HUDEP-2 (cell line): ENCODE results near the gene EBI3.
"Not testable (repeated sequence)": the region's sequence is repeated elsewhere in the genome, so short reads cannot be mapped to it uniquely, and the experiment has no call there.

Experiments used
- DNase-seq, 76 experiments: peaks; one replicate each; lab custom pipeline; 2025; ENCODE audit not compliant: unreplicated experiment in 76 of 76; lab: John Stamatoyannopoulos, UW

The EBI3 gene

GRCh38 chr19:4233282-4233853 lies 4.0 kb downstream of the EBI3 start:
- DNase-seq: peak in 61 of 76 experiments; percentile 7 to 82 (median 58)

- DNase-seq: no peak
Measured at GRCh38 chr19:4234142-4234861, 5.0 kb downstream of the EBI3 start.

DNA sequence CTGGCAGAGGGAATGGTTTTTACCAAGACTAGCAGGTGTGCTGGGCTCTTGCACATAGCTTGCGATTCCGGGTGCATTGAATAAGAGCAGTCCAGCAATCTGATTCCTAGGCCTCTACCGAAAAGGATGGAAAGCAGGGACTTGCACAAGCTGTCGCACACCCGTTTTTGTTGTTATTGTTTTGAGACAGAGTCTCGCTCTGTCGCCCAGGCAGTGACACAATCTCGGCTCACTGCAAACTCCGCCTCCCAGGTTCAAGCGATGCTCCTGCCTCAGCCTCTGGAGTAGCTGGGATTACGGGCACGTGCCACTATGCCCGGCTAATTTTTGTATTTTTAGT lies 5.5 kb downstream of the EBI3 start:
- DNase-seq: no peak

DNA sequence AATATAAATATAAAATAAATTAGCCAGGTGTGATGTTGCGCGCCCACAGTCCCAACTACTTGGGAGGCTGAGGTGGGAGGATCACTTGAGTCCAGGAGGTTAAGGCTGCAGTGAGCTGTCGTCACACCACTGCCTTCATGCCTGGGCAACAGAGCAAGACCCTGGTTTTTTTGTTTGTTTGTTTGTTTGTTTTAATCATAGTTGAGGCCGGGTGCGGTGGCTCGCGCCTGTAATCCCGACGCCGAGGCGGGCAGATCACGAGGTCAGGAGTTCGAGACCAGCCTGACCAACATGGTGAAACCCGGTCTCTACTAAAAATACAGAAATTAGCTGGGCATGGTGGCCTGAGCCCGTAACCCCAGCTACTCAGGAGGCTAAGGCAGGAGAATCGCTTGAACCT lies 8.2 kb downstream of the EBI3 start:
- not testable (repeated sequence) for DNase-seq

DNA sequence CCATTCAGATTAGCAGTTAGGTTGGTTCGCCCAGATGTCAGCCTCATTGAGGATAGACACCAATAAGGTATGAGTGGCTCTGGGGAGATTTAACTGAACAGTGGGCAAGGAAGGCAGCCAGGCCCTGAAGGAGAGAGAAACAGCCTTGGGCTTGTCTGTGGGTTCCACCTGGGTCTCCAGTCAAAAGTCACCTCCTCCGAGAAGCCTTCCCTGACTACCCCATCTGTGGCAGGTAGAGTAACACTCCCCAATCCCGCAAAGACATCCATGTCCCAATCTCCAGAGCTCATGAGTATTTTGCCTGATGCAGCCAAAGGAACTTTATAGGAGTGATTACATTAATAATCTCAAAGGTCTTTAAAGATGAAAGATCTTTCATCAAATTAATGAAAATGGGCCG lies 9.5 kb downstream of the EBI3 start:
- no peak for DNase-seq

DNA sequence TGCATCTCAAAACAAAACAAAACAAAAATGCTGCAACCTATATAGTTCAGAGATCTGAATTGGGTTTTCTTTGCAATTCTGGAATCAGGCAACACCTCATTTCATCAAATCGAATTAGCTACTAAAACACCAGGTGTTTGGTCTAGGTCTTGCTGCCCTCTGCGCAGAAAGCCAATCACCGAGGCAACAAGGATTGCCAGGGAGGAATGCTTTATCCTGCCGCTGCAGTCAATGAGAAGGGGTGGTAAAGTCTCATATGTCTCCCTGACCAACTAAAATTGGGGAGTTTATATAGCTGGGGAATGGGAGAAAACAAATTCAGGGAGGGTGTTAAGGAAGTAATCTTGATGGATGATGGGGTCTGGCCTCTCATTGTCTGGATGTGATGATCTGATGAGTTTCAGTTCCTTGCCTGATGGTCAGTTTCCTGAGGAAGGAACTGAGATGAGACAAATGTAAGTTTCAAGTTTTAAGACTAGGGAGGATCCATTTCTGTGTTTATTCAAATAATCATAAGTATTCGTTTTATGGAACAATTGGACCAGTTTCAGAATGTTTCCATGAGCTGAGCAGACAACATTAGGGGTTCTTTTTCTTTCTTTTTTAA lies 12.6 kb downstream of the EBI3 start:
- no peak for DNase-seq

- not testable (repeated sequence) for DNase-seq
Measured at GRCh38 chr19:4245938-4246337, 16.6 kb downstream of the EBI3 start.

DNA sequence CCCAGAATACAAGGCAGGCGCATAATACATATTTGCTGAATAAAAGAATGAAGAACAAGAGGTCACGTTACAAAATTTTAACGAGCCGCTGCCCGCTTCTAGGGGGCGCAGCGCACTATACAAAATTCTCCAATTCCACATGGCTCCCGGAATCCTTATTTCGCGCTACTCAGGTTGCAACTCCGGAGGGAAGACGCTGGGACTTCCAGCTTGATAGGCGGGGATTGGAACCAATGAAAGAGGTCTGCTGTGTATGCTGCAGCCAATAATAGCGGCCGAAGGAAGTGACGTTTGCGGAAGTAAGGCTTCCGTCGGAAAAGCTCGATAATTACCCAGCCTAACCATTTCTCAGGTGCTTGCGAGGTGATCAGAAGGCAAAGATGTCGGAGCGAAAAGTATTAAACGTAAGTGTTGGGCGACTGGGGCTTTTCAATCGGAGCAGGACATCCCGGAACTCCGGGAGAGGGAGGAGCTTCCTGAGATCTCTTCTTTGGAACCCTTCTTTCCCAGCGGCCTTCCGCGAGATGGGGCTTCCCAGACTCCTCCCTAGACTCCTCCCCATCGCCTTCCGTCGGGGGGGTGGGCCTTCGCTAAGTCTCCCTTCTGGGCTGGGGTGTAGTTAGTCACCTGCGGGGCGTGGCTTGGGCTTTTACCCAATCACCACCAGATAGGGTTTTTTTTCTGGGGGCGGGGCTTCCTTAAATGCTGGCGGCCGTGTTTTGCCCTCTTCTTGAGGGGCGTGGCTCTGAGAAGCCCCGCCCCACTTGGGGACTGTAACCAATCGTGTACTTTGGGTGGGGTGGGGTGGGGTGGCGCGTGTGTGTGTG lies 17.7 kb downstream of the EBI3 start, which contains the start of gene YJU2:
YJU2 (plus strand) TSS at position 314 of the 827 bp plus-strand sequence; CDS start at position 381, 67 bp downstream.
- peak; percentile 94 to 100 (median 99) for DNase-seq

GRCh38 chr19:4256563-4256962 lies 27.2 kb downstream of the EBI3 start:
- peak in 6 of 76 experiments; percentile 4 to 21 (median 8) for DNase-seq

- no peak for DNase-seq
Measured at GRCh38 chr19:4257025-4257424, 27.7 kb downstream of the EBI3 start.

DNA sequence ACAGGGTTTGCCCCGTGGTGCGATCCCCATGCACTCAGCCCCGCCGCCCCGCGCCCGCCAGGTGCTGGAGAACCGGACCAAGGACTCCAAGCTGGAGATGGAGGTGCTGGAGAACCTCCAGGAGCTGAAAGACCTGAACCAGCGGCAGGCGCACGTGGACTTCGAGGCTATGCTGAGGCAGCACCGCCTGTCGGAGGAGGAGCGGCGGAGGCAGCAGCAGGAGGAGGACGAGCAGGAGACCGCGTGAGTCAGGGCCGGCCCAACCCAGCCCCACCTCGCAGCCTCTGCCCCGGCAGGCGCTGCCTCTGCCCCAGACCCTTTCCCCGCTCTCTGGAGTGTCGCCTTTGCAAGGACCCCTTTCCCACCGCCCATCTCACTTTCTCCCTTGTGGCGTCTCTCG lies 28.9 kb downstream of the EBI3 start:
- DNase-seq: no peak

DNA sequence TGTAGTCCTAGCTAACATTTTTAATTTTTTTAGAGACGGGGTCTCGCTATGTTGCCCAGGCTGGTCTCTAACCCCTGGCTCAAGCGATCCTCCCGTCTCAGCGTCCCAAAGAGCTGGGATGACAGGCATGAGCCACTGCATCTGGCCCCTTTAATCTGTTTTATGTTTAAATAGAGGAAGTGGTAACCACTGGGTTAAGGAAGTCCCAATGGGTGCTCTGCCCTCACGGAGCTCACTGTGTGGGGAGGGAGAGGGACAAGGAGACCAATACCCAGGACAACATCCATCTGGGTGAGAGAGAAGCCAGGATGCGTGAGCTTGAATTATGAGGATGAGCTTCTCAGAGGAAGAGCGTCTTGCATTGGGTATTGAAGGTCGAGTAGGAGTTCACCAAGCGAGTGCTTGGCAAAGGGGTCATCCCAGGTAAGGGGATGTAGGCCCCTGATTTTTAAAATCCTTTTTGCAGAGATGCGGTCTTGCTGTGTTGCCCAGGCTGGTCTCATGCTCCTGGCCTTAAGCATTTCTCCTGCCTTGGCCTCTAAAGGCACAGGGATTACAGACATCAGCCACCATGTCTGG lies 31.4 kb downstream of the EBI3 start:
- DNase-seq: no peak

DNA sequence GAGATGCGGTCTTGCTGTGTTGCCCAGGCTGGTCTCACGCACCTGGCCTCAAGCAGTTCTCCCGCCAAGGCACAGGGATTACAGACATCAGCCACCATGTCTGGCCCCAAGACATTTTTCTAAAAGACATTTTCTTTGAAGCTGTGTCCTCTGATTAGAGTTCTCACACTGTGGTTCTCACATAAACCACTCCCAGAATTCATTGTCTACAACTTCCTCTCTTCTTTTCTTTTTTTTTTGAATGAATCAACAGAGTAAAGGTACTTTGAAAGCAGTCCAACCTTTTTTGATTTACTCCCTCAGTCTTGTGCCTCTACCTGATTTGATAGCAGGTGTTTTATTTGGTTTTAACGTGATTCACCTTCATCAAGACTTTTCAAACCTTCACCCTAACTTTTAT lies 35.5 kb downstream of the EBI3 start:
- no peak for DNase-seq

DNA sequence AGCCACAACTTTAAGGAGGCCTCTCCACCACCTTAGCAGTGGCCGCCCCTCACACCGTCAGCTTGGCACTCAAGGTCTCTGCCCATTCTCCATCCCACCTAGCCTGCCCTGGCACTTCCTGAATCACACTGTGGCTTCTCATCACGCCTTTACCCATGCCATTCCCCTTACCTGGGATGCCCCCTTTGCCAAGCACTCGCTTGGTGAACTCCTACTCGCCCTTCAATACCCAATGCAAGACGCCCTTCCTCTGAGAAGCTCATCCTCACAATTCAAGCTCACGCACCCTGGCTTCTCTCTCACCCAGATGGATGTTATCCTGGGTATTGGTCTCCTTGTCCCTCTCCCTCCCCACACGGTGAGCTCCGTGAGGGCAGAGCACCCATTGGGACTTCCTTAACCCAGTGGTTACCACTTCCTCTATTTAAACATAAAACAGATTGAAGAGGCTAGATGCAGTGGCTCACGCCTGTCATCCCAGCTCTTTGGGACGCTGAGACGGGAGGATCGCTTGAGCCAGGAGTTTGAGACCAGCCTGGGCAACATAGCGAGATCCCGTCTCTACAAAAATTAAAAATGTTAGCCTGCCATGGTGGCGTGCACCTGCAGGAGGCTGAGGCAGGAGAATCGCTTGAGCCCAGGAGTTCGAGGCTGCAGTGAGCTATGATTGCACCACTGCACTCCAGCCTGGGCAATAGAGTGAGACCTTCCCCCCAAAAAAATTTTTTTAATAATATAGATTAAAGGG lies 37.1 kb downstream of the EBI3 start:
- no peak for DNase-seq

DNA sequence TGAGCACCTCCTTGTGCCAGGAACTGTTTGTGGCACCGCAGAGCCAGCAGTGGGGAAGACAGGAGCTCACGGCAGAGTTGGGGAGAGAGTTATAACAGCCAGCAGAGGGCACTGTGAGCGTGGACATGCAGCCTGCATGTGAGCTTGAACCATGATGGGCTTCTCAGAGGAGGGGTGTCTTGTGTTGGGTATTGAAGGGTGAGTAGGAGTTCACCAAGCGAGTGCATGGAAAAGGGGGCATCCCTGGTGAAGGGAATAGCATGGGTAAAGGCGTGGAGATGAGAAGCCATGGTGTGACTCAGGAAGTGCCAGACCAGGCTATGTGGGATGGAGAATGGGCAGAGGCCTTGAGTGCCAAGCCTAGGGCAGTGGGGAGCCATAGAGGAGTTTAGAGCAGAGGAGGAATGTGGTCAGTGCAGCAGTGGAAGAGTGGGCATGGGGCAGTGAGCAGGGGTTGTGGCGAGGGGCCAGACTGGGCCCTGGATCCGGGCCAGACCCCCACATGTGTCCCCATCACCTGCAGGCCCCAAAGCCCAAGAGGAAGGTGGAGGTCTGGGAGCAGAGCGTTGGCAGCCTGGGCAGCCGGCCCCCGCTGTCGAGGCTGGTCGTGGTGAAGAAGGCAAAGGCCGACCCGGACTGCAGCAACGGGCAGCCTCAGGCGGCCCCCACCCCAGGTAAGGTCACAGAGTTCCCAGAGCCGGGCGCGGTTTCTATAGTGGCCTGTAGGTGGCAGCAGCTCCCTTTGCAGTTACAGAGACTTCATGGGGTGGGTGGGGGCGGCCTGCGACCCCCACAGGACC lies 38.0 kb downstream of the EBI3 start:
- DNase-seq: peak in 70 of 76 experiments; percentile 11 to 84 (median 64)

DNA sequence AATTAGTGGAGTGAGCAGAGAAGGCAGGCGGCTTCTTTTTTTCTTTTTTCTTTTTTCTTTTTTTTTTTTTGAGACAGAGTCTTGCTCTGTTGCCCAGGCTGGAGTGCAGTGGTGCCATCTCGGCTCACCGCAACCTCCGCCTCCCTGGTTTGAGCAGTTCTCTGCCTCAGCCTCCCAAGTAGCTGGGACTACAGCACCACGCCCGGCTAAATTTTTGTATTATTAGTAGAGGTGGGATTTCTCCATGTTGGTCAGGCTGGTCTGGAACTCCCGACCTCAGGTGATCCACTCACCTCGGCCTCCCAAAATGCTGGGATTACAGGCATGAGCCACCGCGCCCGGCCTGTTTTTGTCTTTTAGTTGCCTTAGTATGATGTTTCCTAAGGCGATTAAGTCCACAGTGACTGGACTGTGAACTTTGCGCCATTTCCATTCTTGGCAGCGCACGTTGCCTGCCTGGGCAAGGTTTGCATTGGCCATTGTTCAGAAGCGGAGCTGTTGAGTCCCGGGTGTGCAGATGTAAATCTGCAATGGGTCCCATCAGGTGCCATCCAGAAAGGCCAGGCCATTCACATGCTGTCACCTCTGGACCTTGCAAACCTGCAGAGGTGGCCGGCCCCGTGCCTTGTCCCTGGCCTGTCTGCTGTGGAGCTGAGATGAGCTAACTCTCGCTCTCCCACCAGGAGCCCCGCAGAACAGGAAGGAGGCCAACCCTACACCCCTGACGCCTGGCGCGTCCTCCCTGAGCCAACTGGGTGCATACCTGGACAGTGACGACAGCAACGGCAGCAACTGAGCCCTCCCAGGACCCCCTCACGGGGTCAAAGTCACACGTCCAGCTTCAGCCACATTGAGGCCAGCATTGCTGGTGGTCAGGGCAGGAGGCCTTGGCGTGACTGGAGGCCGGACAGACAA lies 38.8 kb downstream of the EBI3 start:
- DNase-seq: no peak

DNA sequence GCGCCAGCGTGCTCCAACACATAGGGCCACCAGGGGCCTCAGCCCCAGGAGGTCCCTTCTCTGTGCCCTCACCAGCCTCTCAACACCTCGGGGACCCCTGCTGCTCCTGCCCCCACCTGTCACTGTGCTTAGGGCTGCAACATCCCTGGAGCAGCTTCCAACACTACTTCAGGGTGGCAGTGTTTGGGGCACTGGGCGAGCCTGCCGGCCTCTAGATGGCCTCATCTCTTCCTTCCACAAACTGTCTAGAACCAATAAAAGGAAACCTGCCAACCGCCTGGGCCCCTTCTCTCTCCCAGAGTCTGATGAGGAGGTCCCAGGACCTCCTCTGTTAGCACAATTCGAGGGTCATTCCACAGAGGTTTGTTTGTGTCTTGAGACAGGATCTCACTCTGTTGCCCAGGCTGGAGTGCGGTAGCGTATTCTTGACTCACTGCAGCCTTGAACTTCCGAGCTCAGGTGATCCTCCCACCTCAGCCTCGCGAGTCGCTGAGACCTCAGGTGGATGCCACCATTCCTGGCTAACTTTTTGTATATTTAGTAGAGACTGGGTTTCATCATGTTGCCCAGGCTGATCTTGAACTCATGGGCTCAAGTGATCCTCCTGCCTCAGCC lies 39.6 kb downstream of the EBI3 start:
- no peak for DNase-seq

GRCh38 chr19:4272894-4273293 lies 43.6 kb downstream of the EBI3 start:
- DNase-seq: no peak
